H7 (cell line): ENCODE results near the gene C6orf62. TPM values are rescaled to one million over a fixed set of nuclear protein-coding genes. Genes with fewer than 3 reads are reported as not detected.
"Not testable (repeated sequence)": the region's sequence is repeated elsewhere in the genome, so short reads cannot be mapped to it uniquely, and the experiment has no call there.

Experiments used
- DNase-seq: peaks from one replicate; pipeline ENCODE4 v3.0.0; 2012
- H3K27me3 ChIP-seq: 2 replicates; pipeline ENCODE4 v1.6.0; 2011; ENCODE audit warnings: mild to moderate bottlenecking, low read length; ENCODE audit not compliant: control insufficient read depth, insufficient read depth
- H3K36me3 ChIP-seq: replicated peaks from 2 replicates; pipeline ENCODE4 v1.5.1; 2011; ENCODE audit warnings: low read length; ENCODE audit not compliant: control insufficient read depth, insufficient read depth
- H3K4me3 ChIP-seq: 2 replicates; pipeline ENCODE4 v1.5.1; 2011; ENCODE audit warnings: low read depth, mild to moderate bottlenecking, control low read depth, low read length, moderate library complexity; ENCODE audit not compliant: insufficient read depth
- total RNA-seq: library from RNA; depleted of rRNA; stranded (reverse); fragments of >200 nt; shearing (Covaris generic); gene quantifications from 2 replicates; pipeline ENCODE4 v1.2.3, GENCODE V29; 2014

The C6orf62 gene
- total RNA-seq, 1 experiment from 2014 or later = 83.3 TPM

DNA sequence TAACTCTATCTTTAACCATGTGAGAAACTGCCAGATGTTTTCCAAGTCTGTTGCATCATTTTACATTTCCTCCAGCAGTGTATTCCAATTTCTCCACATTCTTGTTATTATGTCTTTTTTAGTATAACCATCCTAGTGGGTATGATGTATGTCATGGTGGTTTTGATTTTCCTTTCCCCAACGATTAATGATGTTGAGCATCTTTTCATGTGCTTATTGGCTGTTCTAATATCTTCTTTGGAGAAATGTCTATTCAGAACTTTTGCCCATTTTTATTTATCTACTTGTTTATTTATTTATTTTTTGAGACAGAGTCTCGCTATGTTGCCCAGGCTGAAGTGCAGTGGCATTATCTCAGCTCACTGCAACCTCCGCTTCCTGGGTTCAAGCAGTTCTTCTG, 4.3 kb upstream of the C6orf62 start:
- Histone ChIP-seq H3K36me3 (peaks cover 2% of the 10 kb centered on the region; the same call in 1 of the 2 replicates), H3K4me3 (no peak overlapping the region), H3K27me3 (no peaks in the 10 kb centered on the region)
- DNase-seq = no peak

DNA sequence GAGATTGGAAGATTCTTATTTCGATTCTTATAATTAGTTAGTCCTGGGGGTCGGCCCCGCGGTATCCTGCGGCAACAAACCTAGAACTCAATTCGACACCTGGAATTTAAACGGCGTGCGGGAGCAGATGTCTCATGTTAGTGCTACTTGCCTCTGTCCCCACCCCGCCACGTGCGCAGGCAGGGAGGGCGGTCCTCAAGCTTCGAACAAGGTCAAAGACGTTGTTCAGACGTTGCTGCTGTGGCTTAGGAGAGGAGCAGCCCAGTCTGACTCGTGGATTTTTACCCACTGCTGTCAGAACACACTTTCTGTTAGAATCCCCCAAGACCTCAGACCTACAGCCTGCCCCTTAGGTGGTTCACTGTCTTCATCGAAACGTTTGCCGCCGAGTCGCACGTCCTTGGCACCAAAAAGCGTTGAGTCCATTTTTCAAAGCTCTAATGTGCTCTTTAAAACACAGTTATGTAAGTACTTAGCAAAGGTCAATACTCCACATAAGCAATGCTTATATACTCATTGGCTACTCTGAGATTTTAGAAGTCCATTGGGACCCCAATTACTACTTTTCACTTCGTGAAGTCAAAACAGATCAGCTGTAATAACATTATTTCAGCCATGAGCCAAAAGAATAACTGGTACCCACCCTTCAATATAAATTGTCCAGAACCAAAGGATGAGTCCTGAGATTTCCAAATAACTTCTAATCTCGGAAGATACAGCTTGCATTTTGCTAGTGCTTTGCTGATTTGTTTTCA, 2.7 kb upstream of the C6orf62 start:
- H3K27me3 ChIP-seq = no peaks in the 10 kb centered on the region
- peaks cover 4% of the 10 kb centered on the region for H3K36me3 ChIP-seq
- H3K4me3 ChIP-seq = peak overlapping the region; percentile 65
- no peak for DNase-seq

DNA sequence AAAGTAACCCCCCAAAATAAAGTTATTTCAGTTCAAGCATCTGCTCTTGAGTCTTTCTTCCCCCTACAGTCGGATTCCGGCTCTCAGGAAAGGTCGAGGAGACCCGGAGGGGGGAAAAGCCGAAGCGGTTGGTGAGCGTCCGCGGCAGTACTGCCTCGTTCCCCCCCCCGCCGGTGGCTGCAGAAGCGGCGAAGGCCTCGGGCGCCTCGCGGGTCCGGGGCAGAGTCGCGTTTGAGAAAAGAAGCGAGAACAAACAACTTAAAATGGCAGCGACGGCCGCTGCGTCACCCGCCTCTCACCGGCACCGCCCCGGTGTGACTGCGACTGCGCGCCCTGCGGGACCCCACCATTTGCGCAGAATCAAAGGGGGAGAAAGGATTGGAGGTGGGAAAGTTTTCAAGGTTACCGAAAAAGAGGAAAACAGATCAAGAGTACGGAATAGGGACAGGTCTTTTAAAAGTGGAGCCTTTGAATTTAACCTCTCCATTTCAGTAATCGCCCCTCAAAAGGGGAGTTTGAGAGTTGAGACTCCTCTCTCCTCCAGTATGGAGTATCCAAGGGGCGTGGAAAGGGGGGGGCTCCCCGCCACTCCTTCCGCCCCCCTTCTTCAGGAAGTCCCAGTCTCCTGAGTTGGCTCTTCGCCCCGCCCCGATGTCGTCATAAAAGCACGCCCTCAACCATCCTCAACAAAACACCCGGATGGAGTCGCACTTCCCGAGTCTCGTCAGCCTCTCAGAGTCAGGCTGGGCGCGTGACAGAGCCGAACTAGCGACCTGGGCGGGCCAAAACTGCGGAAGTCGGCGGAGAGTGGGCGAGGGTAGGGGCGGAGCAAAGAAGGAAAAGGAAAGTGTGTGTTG, 1.9 kb upstream of the C6orf62 start:
- peak; percentile 96 for DNase-seq
- peaks cover 8% of the 10 kb centered on the region for H3K36me3 ChIP-seq
- H3K4me3 ChIP-seq = peak overlapping the region; percentile 99
- no peaks in the 10 kb centered on the region for H3K27me3 ChIP-seq

DNA sequence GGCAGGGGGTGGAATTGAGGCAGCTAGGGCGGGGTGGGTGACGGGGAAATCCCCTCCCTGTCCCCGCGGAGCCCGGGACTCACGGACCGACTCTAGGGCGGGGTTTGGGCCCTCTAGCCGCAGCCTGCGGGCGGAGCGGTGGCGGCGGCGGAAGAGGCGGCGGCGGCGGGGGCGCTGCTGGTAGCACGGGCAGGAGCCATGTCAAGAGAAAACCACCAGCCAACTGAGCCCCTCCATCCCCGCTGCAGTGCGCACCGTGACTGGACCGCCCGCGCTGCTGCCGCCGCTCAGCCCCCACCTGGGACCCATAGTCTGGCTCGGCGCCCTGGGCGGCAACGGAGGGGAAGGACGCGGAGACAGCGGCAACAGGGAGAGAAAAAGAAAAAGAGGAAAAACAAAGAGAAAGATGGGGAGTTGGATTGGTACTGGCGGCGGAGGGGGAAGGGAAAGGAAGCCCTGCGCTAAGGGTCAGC, 1.2 kb upstream of the C6orf62 start:
- DNase-seq = peak; percentile 65
- Histone ChIP-seq H3K36me3 (peaks cover 11% of the 10 kb centered on the region), H3K4me3 (peak overlapping the region; percentile 99), H3K27me3 (no peaks in the 10 kb centered on the region)

DNA sequence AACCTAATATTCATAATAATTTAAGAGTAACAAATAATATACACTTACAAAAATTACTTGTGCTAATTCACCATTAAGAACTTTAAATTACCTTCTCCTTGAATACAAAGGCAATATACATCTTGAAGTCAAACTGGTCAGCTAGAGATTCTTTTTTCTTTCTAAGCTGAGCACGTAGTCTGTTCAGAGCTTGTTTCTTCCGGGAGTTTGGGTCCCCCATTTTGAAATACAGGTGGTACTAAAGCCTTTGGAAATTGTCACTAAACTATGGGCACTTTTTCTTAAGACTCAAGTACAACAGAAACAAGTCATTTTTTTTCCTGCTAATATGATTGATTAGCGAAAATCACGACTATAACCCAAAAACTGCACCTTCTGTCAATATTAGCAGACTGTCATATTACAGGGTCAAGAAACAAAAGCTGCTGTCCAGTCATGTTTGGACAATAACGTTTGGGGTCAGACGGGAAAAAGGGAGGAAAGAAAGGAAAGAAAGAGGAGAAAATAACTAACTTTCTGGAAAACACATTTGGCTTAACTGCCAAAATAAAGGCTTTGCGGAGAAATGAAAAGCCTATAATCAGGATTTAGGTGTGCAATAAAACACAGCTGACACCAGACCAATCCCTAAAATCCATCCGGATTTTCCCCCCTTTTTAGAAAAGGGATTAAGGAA, 367 bp downstream of the C6orf62 start:
- DNase-seq = no peak
- Histone ChIP-seq H3K4me3 (peak overlapping the region; percentile 99), H3K36me3 (peaks cover 20% of the 10 kb centered on the region), H3K27me3 (no peaks in the 10 kb centered on the region)

DNA sequence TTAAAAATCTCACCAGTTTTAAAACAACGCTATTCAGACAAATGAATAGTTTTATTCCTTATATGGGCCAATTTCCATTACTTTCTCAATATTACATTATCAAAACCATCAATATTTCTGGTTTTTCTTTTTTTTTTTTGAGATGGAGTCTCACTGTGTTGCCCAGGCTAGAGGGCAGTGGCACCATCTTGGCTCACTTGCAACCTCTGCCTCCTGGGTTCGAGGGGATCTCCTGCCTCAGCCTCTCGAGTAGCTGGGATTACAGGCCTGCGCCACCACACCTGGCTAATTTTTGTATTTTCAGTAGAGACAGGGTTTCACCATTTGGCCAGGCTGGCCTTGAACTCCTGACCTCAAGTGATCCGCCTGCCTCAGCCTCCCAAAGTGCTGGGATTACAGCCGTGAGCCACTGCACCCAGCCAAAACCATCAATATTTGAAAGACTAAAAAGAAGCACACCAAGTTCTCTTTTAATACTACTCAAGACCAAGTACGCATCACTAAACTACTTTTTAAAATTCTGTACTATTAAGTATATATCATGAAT, 2.3 kb downstream of the C6orf62 start:
- not testable (repeated sequence) for H3K4me3 ChIP-seq, H3K27me3 ChIP-seq, DNase-seq
- peaks cover 29% of the 10 kb centered on the region for H3K36me3 ChIP-seq

DNA sequence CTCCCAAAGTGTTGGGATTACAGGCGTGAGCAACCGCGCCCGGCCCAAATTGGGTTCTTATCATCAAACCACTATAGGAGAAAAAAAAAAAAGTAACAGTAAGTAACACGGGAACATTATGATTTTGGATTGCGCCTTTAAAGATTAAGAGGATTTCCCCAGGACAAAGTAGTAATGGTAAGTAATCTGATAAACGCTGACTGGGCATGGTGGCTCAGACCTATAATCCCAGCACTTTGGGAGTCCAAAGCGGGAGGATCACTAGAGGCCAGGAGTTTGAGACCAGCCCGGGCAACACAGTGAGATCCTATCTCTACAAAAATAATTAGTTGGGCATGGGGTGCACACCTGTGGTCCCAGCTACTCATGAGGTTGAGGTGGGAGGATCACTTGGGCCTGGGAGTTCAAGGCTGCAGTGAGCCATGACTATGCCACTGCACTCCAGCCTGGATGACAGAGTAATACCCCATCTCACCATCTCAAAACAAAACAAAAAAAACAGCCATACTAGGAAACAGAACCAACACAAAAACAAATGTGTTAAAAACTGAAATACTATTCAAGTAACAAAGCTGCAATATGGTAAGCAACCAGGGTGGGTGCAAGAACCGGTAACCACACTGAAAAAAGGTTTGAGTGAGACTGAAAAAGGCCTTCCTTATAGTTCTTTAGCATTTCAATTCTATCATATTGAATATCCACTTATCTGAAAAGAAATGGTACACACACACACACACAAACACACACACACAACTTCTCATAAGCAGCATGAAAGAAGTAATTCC, 8.2 kb downstream of the C6orf62 start:
- Histone ChIP-seq H3K27me3 (no peaks in the 10 kb centered on the region), H3K36me3 (peaks cover 55% of the 10 kb centered on the region), H3K4me3 (no peak overlapping the region)
- no peak for DNase-seq

DNA sequence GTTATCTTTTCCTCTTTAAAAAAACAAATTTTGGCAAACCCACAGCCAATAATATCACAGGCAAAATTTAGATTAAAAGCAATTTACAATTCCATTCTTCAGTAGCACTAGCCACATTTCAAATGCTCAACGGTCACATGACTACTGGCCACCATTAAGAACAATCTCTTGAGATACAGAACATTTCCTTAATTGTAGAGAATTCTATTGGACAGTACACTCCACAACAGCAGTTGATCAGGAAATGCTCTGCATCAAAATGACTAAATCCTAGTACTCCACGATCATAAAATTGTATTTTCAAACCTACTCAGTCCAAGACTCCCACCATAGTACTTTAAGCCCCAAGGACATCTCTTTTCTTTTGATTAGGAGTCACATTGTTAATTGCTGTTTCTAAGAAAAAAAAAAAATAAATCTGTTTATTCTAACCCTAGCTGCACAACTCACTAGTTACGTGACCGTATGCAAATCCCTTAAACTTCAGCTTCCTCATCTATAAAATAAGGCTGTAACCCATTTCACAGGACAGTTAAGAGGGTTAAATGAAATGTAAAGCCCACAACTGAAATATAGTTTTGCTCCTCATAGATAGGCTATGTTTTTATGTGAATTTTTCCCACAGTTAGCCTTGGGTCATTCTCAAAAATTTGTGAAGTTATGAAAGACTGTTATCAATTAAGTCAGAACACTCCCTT, 9.8 kb downstream of the C6orf62 start:
- no peaks in the 10 kb centered on the region for H3K27me3 ChIP-seq
- H3K36me3 ChIP-seq = peaks cover 54% of the 10 kb centered on the region
- DNase-seq = no peak
- no peak overlapping the region for H3K4me3 ChIP-seq

DNA sequence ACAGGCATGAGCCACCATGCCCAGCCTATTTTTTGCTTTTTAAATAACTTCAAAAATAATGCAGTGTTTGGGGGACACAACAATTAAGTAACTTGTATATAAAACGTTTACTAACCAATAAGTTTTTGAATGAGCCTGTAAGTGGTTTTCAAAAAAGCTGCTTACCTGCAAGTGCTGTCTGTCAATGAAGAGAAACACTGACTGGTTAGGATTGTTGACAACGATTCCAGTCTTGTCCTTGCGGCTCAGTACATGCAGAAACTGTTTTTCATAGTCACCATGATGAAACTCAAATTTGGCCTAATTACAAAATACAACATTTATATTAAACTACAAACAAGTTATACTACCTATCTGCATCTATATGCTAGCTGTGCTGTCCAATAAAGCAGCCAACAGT, 10.3 kb downstream of the C6orf62 start:
- Histone ChIP-seq H3K27me3 (no peaks in the 10 kb centered on the region), H3K4me3 (no peak overlapping the region), H3K36me3 (peaks cover 49% of the 10 kb centered on the region)
- DNase-seq = no peak

DNA sequence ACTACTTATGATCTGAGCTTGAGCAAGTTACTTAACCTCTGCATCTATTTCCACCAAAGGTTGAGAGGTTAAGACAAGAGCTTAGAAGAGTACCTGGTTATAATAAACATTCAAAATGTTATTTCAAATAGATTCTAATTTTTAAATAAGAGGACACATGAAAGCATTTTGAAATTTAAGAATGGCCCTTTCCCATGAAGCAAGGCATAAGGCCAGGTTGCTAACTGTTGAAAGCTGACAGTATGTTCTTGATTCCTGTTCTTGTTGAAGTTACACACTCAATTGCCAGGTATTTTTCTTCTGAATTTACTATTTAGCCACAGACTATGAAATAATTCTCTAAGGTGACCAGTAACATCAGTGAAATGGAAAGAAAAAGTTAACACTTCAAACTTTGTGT, 14.5 kb downstream of the C6orf62 start:
- Histone ChIP-seq H3K36me3 (peaks cover 29% of the 10 kb centered on the region), H3K4me3 (no peak overlapping the region), H3K27me3 (no peaks in the 10 kb centered on the region)
- no peak for DNase-seq

DNA sequence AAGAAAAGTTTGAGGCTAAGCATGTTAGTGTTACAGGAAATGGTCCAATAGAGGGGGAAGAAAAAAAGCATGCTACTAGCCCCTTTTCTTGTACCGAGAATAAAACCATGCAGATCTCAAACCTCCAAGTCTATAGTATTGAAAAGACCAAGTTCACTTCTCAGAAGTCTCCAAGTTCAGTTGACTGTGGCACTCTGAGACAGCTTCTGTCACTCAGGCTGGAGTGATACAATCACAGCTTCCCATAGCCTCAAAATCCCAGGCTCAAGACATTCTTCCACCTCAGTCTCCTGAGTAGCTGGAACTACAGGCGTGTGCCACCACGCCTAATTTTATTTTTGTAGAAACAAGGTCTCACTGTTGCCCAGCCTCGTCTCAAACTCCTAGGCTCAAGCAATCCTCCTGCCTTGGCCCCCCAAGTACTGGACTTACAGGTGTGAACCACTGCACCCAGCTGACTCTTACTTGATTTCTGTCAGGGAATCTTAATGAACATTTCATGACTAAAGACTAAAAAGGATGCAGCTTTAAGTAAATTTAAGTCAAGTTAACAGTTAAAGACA, 16.2 kb downstream of the C6orf62 start:
- Histone ChIP-seq H3K36me3 (peaks cover 21% of the 10 kb centered on the region), H3K27me3 (no peaks in the 10 kb centered on the region), H3K4me3 (no peak overlapping the region)
- no peak for DNase-seq

DNA sequence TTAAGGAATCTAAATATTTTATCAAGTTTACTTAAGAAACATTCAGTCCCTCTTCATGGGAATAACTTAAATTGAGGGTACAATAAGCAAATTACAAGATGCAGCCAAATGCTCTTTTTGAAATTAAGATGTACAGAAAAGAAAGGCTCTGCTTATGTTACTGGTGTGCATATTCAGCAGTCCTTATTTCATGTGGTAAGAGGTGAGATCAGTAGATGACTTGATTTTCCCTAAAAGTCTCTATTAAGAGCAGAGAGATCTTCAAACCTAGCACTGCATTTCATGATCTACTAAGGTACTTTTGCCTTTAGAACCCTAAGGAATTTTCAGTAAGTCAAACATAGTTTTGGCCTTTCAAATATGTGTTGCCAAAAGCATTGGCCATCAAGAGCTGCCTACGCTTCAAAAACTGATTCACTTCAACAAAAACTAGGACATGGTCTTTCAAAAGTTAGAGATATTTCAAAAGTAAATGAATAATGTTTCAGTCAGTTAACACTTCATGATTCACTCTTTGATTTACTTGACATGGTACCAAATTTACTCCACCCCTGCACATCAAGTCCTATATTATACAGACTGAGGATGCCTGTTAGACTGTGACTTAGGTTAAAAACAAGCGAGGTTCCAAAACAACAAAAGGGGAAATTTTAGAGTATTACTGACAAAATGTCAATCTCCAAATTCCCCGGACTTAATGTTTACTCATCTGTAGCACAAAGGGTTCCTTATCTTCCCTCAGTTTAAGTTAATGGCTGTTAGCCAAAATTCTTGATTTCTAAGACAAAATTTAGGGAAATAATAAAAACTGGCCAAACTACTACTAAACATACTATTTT, 19.2 kb downstream of the C6orf62 start:
- no peaks in the 10 kb centered on the region for H3K27me3 ChIP-seq
- peaks cover 1% of the 10 kb centered on the region for H3K36me3 ChIP-seq
- H3K4me3 ChIP-seq = no peak overlapping the region
- no peak for DNase-seq
